Muscle layer of colon (tissue), 2 donors: ENCODE results near the gene RING1.

ENCODE experiments used
- H3K27ac ChIP-seq: one replicate; pipeline ENCODE4 v1.7.0; 2013; ENCODE audit warnings: low read depth, mild to moderate bottlenecking, low read length, moderate library complexity
- H3K27me3 ChIP-seq, 2 donors: one replicate each; pipeline ENCODE4 v1.7.0; 2013; ENCODE audit warnings: low read length in 2 of 2, mild to moderate bottlenecking in 2 of 2; ENCODE audit not compliant: insufficient read depth in 2 of 2, control insufficient read depth in 1 of 2
- H3K36me3 ChIP-seq: one replicate; pipeline ENCODE4 v1.7.0; 2013; ENCODE audit warnings: mild to moderate bottlenecking, low read length; ENCODE audit not compliant: insufficient read depth
- H3K4me1 ChIP-seq: one replicate; pipeline ENCODE4 v1.7.0; 2013; ENCODE audit warnings: mild to moderate bottlenecking, low read length; ENCODE audit not compliant: insufficient read depth
- H3K4me3 ChIP-seq, 2 donors: one replicate each; pipeline ENCODE4 v1.7.0; 2013; ENCODE audit warnings: low read length in 2 of 2, low read depth in 1 of 2, mild to moderate bottlenecking in 1 of 2, moderate library complexity in 1 of 2
- H3K9ac ChIP-seq: one replicate; pipeline ENCODE4 v1.7.0; 2013; ENCODE audit warnings: low read length
- H3K9me3 ChIP-seq: one replicate; pipeline ENCODE4 v1.7.0; 2013; ENCODE audit warnings: mild to moderate bottlenecking, low read length
- donor health status: abdominal sarcoma.
- donor health status: Adenocarcinoma of cecum.

Gene RING1

GRCh38 chr6:33247977-33248642 lies 39.8 kb downstream of the RING1 start:
- peaks cover 11% of the 10 kb centered on the region for H3K36me3 ChIP-seq
- H3K4me1 ChIP-seq, result peaks cover 24% of the 10 kb centered on the region
- peak overlapping the region; percentile 96 for H3K27ac ChIP-seq
- peak overlapping the region; percentile 46 to 51 for H3K4me3 ChIP-seq
- no peaks in the 10 kb centered on the region for H3K27me3 ChIP-seq
- peak overlapping the region; percentile 76 for H3K9ac ChIP-seq
- no peaks in the 10 kb centered on the region for H3K9me3 ChIP-seq

DNA sequence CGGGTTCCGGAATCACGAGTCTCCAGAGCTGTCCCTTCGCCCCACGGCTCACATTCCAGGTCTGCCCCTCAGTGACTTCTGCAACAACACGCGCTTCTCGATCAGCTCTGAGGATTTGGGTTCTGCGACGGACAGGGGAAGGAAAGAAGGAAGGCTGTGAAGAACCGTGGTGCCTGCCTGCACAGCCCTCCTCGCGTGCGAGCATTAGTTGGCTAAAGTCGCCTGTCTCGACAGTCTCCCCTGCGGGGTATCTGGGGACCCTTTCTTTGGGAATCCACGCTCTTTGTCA lies 40.3 kb downstream of the RING1 start:
- Histone ChIP-seq H3K4me1 (peaks cover 24% of the 10 kb centered on the region), H3K27me3 (no peaks in the 10 kb centered on the region), H3K27ac (peak overlapping the region; percentile 96), H3K4me3 (peak overlapping the region; percentile 46 to 51), H3K36me3 (peaks cover 11% of the 10 kb centered on the region), H3K9me3 (no peaks in the 10 kb centered on the region), H3K9ac (peak overlapping the region; percentile 71)

DNA sequence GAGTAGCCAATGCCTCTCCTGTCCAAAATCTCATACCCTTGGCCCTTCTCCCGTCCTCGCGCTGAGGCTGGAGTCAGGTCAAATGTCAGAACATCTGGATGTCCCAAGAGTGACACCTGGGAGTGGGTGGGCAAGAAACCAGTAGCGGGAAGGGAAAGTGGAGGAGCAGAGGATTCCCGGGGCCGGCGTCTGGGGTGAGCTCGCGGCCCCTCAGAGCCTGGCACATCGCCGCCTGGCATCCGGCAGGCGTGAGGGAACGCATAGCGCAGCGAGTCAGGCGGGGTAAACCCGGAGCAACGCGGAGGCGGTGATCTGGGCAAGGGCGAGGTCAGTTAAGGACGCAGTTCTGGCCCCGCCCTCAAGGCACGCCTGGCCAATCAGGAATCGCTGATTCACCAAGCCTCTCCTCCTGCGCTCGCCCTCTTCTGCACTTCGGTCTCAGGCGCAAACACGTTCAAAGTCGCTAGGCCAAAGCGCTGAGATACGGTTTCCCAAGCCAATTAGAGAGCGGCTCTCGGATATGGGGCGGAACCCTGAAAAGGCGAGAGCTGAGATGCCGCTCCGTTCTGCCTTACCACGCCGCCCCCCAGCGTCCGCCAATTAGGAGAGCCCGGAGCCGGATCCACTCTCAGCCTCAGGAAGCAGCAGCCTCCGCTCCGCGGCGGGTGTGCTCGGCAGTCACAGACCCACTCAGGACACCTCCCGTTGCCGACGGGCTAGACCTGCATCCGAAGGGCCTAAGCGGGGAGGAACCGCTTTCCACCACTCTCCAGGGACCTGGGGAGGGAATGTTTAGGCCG lies 40.8 kb downstream of the RING1 start:
- Histone ChIP-seq H3K27me3 (no peaks in the 10 kb centered on the region), H3K9ac (peak overlapping the region; percentile 94), H3K36me3 (peaks cover 11% of the 10 kb centered on the region), H3K4me1 (peaks cover 24% of the 10 kb centered on the region), H3K9me3 (no peaks in the 10 kb centered on the region), H3K27ac (peak overlapping the region; percentile 96), H3K4me3 (peak overlapping the region; percentile 51 to 87)

- Histone ChIP-seq H3K27ac (peak overlapping the region; percentile 94), H3K27me3 (no peaks in the 10 kb centered on the region), H3K36me3 (peaks cover 11% of the 10 kb centered on the region), H3K9me3 (no peaks in the 10 kb centered on the region), H3K4me1 (peaks cover 24% of the 10 kb centered on the region), H3K9ac (peak overlapping the region; percentile 94), H3K4me3 (peak overlapping the region; percentile 51 to 87)
Measured at GRCh38 chr6:33249732-33250630, 41.7 kb downstream of the RING1 start.

GRCh38 chr6:33250731-33251130 lies 42.4 kb downstream of the RING1 start:
- Histone ChIP-seq H3K9me3 (no peaks in the 10 kb centered on the region), H3K4me3 (no peak overlapping the region), H3K36me3 (peaks cover 11% of the 10 kb centered on the region), H3K27ac (no peak overlapping the region), H3K9ac (no peak overlapping the region), H3K27me3 (no peaks in the 10 kb centered on the region), H3K4me1 (peaks cover 24% of the 10 kb centered on the region)

DNA sequence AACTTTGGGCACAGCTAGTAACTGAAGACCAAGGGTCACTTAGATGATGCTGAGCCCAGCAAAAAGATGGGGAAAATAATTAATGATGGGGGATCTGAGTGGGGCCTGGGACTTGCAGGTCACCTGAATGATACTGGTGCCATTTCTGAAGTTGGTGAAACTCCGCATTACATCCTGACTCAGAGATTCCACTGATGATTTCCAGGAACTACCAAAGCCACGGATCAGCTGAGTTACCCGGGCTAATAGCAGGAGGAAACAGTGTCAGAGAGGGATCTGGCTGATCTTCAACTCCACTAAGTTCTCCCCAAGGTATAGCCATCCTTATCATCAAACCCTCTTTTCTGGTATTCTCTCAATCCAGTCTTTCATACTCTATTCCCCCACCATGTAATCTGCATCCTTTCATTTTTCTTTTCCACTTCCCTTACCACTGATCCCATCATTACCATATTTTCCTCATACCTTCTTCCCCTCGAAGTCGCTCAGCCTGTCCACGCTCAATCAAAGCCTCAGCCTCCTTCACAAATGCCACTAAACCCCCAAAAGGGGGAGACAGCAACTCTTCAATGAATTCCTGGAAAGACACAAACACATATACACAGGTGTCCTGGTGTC lies 43.2 kb downstream of the RING1 start:
- Histone ChIP-seq H3K4me1 (peaks cover 24% of the 10 kb centered on the region), H3K4me3 (no peak overlapping the region), H3K9me3 (no peaks in the 10 kb centered on the region), H3K36me3 (peaks cover 11% of the 10 kb centered on the region), H3K27ac (no peak overlapping the region), H3K27me3 (no peaks in the 10 kb centered on the region), H3K9ac (no peak overlapping the region)

DNA sequence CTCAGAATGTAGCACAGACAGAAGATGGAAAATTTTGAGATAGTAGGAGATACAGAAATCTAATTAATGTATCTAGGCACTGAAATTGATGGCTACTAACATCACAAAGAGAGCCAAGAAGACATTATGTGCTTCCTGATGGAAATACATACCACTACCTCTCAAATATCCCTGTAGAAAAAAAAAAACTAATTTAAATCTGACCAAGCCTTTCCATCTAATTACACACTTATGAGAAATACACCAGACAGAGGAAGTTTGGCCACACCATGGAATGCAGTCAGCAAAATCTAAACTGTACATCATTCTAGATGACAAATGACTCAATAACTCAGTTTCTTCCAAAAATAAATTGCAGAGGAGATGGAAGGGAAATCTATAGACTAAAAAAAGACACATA lies 44.5 kb downstream of the RING1 start:
- Histone ChIP-seq H3K36me3 (peaks cover 11% of the 10 kb centered on the region), H3K27me3 (no peaks in the 10 kb centered on the region), H3K9ac (no peak overlapping the region), H3K27ac (no peak overlapping the region), H3K4me1 (peaks cover 23% of the 10 kb centered on the region), H3K4me3 (no peak overlapping the region), H3K9me3 (no peaks in the 10 kb centered on the region)

GRCh38 chr6:33254591-33254990 lies 46.3 kb downstream of the RING1 start:
- Histone ChIP-seq H3K27me3 (no peaks in the 10 kb centered on the region), H3K4me3 (no peak overlapping the region), H3K9ac (no peak overlapping the region), H3K27ac (no peak overlapping the region), H3K4me1 (peaks cover 13% of the 10 kb centered on the region), H3K9me3 (no peaks in the 10 kb centered on the region), H3K36me3 (peaks cover 12% of the 10 kb centered on the region)

DNA sequence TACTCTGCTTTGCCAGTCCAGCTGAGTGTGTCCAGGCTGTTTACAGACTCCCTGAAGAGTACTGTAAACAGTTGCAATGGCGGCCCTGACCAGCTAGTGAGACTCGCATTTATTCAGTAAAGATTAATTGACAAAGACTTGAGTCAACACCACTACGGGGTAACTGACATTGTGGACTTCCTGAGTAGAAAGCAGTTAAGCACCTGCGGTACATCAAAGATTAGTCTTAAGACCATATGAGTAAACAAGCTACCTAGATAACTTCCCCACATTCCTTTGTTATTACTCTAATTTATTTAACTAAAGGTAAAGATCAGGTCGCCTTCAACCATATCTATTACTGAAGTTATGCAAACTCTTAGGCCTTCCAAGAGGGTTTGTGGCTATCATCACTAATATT lies 50.7 kb downstream of the RING1 start:
- no peak overlapping the region for H3K27ac ChIP-seq
- peaks cover 24% of the 10 kb centered on the region for H3K36me3 ChIP-seq
- no peak overlapping the region for H3K4me3 ChIP-seq

More for the DNA sequence above, 50.7 kb downstream of the RING1 start:
- no peaks in the 10 kb centered on the region for H3K9me3 ChIP-seq
- H3K4me1 ChIP-seq, result no peaks in the 10 kb centered on the region
- H3K27me3 ChIP-seq, result no peaks in the 10 kb centered on the region
- no peak overlapping the region for H3K9ac ChIP-seq
